NK-92 (cell line): Measurements from ENCODE around the gene COA6.
"Not testable (repeated sequence)": the region's sequence is repeated elsewhere in the genome, so short reads cannot be mapped to it uniquely, and the experiment has no call there.

Experiments
- DNase-seq: peaks from one replicate; lab custom pipeline; 2025; ENCODE audit not compliant: unreplicated experiment; lab: John Stamatoyannopoulos, UW

The COA6 gene

GRCh38 chr1:234369033-234369430, 4.2 kb upstream of the COA6 start:
- DNase-seq: no peak

DNA sequence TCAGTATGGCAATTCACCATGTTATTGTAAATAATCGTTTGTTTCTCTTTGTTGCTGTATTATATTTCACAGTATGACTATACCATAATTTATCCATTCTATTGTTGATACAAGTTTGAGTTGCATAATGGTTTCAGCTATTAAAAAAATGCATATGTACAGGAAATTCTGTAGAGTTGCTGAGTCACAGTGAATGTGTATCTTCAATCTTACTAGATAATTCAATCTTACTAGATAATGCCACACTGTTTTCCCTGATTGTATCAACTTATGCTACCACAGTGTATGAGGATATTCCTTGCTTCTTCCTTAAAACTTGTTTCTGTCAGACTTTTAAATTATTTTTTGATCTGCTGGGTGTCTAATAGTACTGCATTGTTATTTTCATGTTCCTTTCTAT, 3.5 kb upstream of the COA6 start:
- no peak for DNase-seq

- DNase-seq: no peak
Measured at GRCh38 chr1:234371414-234371813, 1.8 kb upstream of the COA6 start.

GRCh38 chr1:234372011-234372757, 1.1 kb upstream of the COA6 start:
- DNase-seq: no peak

GRCh38 chr1:234373959-234374254, 651 bp downstream of the COA6 start:
- DNase-seq: no peak

GRCh38 chr1:234375672-234376071, 2.4 kb downstream of the COA6 start:
- no peak for DNase-seq

DNA sequence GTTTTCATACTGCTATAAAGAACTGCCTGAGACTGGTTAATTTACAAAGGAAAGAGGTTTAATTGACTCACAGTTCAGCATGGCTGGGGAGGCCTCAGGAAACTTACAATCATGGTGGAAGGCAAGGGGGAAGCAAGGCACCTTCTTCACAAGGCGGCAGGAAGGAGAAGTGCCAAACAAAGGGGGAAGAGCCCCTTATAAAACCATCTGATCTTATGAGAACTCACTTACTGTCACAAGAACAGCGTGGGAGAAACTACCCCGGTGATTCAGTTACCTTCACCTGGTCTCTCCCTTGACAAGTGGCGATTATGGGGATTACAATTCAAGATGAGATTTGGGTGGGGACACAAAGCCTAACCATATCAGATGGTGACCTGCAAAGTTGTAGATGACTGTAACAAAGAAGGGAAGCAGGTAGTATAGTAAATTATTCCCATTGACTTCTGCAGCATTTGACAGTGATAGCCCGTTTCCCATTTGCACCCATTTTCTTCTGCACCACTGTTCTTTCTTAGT, 6.4 kb downstream of the COA6 start:
- not testable (repeated sequence) for DNase-seq

- no peak for DNase-seq
Measured at GRCh38 chr1:234381699-234382555, 8.7 kb downstream of the COA6 start.

DNA sequence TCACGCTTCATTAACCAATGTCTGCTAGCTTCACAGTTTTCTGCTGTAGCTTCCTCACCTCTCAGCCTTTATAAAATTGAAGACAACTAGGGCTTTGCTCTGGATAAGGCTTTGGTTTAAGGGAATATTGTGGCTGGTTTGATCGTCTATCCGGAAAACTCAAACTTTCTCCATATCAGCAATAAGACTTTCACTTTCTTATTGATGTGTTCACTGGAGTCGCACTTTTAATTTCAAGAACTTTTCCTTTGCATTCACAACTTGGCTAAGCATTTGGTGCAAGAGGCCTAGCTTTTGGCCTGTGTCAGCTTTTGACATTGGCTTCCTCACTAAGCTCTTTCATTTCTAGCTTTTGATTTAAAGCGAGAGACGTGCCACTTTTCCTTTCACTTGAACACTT, 12.9 kb downstream of the COA6 start:
- DNase-seq: no peak

DNA sequence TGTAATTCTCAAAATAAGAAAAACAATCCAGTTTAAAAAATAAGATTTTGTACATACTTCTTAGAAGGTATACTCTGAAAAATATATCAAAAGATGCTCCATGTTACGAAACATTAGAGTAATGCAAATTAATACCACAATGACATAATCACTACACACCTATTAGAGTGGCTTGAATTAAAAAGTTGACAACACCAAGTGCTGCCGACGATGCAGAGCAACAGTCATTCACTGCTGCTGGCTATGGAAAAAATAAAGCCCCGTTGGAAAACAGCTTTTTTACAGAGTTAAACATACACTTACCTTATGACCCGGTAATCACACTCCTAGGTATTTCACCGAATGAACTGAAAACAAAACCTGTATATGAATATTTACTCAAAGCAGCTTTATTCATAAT, 14.8 kb downstream of the COA6 start:
- DNase-seq: no peak

DNA sequence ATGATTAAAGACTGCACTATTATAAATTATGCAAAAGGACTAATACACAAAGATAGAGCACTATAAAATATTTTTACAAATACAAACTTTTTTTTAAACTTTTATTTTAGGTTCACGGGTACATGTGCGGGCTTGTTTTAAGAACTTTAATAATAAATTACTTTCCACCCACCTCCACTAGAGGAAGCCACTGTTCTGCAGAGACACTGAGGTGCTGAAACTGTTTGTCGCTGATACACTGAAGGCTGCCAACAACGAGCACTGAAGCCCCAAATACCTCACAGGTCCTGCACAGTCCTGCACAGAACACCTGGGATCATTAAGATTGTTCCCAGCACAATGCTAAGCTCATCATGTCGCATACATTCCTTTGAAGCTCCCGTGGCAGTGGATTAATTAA, 19.9 kb downstream of the COA6 start:
- DNase-seq: no peak

DNA sequence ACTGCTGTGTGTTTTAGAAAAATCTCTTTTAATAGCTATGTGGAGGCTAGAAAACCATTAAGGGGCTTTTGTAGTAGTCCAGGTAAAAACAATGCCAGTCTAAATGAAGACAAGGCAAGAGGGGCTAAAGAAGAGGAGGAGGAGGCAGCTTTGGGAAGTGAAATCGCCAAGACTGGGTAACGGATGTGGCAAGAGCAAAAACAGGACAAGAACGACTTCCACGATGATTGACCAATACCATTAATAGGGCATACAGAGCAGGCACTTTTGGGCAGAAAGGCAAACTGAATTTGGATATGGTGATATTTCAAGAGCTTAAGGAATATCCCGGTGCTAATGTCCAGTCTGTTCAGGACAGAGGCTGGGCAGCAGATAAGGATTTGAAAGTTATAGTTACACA, 22.0 kb downstream of the COA6 start:
- no peak for DNase-seq

DNA sequence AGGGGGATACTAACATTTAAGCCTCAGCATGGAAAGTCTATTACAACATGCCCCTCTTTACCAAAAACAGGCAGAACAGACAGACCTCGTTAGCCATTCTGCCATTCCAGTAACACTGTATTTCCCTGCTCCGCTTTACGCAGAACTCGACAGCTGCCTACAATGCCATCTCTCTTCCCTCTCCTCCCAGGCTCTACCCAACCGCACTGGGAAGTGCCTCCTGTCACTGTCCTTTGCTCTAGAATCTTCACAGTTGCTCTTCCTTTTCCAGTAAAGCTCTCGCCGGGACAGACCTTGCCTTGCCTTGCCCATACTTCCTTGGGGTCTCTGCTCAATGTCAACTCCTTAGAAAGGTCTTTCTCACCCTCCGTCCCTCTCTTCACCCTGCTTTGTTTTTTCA, 22.8 kb downstream of the COA6 start:
- DNase-seq: no peak

- no peak for DNase-seq
Measured at GRCh38 chr1:234396871-234397270, 23.6 kb downstream of the COA6 start.

DNA sequence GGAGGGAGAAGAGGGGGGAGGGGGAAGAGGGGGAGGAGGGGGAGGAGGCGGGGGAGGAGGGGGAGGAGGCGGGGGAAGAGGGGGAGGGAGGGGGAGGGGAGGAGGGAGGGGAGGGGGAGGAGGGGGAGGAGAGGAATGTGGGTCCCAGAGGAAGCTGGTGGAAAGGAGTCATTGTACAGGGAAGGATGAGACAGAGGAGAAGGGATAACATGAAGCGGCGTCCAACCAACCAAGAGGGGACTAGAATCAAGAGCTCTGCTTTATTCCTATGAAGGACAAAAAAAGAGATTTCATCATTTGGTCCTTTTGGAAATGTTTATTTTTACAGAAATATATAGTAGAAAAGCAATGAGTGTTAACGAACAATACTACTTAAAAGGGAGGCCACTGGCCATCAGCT, 24.5 kb downstream of the COA6 start:
- no peak for DNase-seq

- no peak for DNase-seq
Measured at GRCh38 chr1:234398849-234399381, 25.7 kb downstream of the COA6 start.

GRCh38 chr1:234399515-234399914, 26.3 kb downstream of the COA6 start:
- DNase-seq: not testable (repeated sequence)

- DNase-seq: no peak
Measured at GRCh38 chr1:234400773-234401172, 27.5 kb downstream of the COA6 start.

DNA sequence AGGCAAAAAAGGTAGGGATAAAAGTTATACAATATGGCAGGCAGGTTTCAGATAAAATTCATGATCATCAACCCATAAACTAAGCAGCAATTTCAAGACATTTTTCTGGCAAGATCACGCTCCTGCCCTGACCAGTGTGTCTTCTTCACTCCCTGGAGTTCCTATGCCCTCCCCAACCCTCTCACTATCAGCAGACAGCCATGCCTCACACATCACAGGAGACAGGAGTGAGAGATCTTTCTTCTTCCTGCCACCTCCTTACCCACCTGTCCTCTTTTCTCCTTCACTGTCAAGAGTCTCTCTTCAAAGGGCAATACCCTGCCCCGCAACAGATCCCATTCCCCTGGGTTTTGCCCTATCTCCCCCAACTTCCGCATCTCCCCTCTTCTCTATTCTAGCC, 28.4 kb downstream of the COA6 start:
- DNase-seq: no peak

DNA sequence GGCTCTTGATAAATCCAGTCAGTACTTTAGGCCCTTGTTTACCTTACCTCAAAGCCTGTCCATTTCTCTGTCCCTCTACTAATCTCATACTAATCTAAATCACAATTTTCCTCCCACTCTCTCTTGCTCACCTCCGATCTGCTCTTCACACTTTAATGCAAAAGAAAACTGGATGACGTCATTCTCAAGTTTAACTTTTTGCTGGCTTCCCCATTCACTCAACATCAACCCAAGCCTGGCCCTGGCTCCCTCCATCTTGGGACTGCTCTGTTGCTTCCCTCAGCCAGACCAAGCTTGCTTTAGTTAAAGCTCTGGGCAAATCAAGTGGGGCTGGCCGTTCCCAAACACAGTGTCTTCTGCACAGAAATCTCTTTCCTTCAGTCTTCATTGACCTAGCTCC, 29.7 kb downstream of the COA6 start:
- DNase-seq: no peak

- DNase-seq: no peak
Measured at GRCh38 chr1:234405676-234406075, 32.4 kb downstream of the COA6 start.

DNA sequence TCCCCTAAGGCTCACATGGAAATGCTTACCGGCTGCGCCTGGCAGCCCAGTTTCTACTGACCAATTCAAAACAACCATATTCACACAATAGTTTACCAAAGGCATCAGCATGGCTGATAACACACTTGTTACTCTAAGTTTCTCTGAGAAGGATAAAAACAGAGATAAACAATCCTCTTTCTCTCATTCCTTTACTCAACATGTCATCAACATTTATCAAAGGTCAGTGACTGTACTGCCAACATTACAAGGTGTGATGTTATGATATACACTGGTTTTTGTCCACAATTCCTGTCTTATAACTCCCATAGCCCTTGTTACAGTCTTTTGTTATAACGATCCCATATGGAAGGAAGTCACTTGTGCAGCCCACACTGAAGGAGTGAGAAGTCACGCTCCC, 33.6 kb downstream of the COA6 start:
- DNase-seq: no peak
